Brain microvascular endothelial cell (primary cell): ENCODE data around the gene TTLL10.

Experiments used
- DNase-seq: peaks from one replicate; pipeline ENCODE4 v3.0.0-alpha.2; 2020
- H3K27ac ChIP-seq: fragments of 250-450 bp; sonication (Bioruptor Pico); 2 replicates; pipeline ENCODE4 v1.5.1; 2020; ENCODE audit warnings: mild to moderate bottlenecking, moderate library complexity
- H3K27me3 ChIP-seq: fragments of 250-450 bp; sonication (Bioruptor Pico); replicated peaks from 2 replicates; pipeline ENCODE4 v1.5.1; 2020; ENCODE audit warnings: mild to moderate bottlenecking
- H3K36me3 ChIP-seq: fragments of 250-450 bp; sonication (Bioruptor Pico); replicated peaks from 2 replicates; pipeline ENCODE4 v1.5.1; 2020; ENCODE audit warnings: mild to moderate bottlenecking
- H3K4me3 ChIP-seq: 2 replicates; pipeline ENCODE4 v1.5.1; 2011; ENCODE audit warnings: low read depth, mild to moderate bottlenecking, control low read depth, low read length, moderate library complexity
- in situ Hi-C: cut with HindIII; loops from 2 replicates; pipeline ENCODE4 v1.10.0; 2017; ENCODE audit warnings: low sequenced_read_pairs, low pct_ligation_motif_present
- TF ChIP-seq, protein P1 (sequence below): IDR thresholded peaks from 2 replicates; pipeline ENCODE4 v1.5.1; 2011; ENCODE audit warnings: low read depth, mild to moderate bottlenecking, moderate library complexity, low read length, control low read depth, inconsistent platforms; ENCODE audit errors: missing control alignments

The TTLL10 gene

DNA sequence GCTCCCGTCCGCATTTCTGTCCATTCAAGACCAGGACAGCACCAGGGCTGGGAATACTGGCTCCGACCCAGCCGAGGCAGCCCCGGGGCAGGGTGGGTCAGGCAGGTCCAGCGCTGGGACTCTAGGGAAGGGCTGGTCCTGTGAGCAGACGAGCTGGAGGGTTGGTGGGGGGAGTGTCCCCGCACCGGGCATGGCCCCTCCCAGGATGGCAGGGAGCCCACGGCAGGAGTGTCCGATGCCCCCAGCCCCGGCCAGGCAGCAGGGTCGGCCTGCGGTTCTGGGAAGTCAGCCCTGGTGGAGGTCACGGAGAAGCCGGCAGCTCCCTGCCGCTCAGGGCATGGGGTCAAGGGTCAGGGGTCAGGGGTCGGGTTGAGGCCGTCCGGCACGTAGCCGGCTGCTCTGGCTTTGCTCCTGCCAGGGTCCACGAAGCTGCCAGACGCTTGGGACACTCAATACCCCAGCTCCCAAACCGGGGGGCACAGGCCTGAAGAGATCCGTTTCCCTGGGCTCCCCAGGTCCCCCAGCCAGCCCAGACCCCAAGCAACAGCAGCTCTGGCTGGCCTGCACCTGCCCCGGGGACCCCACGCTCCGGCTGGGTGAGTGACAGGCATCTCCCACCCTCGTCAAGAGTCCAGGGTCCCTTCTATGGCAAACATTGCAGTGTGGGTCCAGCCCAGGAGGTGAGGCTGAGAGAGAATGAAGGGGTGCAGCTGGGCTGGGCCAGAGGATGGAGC, 66.1 kb downstream of the TTLL10 start:
- H3K36me3 ChIP-seq: no peaks in the 10 kb centered on the region
- no peak overlapping the region for H3K4me3 ChIP-seq
- DNase-seq: no peak
- no peak overlapping the region for H3K27ac ChIP-seq
- no peaks in the 10 kb centered on the region for H3K27me3 ChIP-seq
- in situ Hi-C loops: no loop called here
- TF ChIP-seq, protein P1, sequence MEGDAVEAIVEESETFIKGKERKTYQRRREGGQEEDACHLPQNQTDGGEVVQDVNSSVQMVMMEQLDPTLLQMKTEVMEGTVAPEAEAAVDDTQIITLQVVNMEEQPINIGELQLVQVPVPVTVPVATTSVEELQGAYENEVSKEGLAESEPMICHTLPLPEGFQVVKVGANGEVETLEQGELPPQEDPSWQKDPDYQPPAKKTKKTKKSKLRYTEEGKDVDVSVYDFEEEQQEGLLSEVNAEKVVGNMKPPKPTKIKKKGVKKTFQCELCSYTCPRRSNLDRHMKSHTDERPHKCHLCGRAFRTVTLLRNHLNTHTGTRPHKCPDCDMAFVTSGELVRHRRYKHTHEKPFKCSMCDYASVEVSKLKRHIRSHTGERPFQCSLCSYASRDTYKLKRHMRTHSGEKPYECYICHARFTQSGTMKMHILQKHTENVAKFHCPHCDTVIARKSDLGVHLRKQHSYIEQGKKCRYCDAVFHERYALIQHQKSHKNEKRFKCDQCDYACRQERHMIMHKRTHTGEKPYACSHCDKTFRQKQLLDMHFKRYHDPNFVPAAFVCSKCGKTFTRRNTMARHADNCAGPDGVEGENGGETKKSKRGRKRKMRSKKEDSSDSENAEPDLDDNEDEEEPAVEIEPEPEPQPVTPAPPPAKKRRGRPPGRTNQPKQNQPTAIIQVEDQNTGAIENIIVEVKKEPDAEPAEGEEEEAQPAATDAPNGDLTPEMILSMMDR: no peak

- Histone ChIP-seq H3K27ac (no peak overlapping the region), H3K4me3 (no peak overlapping the region)
These were observed 66.7 kb downstream of the TTLL10 start for GRCh38 chr1:1240348-1240732.

GRCh38 chr1:1240822-1241587, 67.3 kb downstream of the TTLL10 start:
- Histone ChIP-seq H3K27me3 (no peaks in the 10 kb centered on the region), H3K4me3 (no peak overlapping the region), H3K36me3 (no peaks in the 10 kb centered on the region), H3K27ac (no peak overlapping the region)
- TF ChIP-seq, protein P1: no peak
- in situ Hi-C loops: no loop called here
- DNase-seq: no peak

More at GRCh38 chr1:1240348-1240732, 66.7 kb downstream of the TTLL10 start:
- in situ Hi-C loops: no loop called here
- TF ChIP-seq, protein P1: no peak
- no peak for DNase-seq
- Histone ChIP-seq H3K27me3 (no peaks in the 10 kb centered on the region), H3K36me3 (no peaks in the 10 kb centered on the region)

DNA sequence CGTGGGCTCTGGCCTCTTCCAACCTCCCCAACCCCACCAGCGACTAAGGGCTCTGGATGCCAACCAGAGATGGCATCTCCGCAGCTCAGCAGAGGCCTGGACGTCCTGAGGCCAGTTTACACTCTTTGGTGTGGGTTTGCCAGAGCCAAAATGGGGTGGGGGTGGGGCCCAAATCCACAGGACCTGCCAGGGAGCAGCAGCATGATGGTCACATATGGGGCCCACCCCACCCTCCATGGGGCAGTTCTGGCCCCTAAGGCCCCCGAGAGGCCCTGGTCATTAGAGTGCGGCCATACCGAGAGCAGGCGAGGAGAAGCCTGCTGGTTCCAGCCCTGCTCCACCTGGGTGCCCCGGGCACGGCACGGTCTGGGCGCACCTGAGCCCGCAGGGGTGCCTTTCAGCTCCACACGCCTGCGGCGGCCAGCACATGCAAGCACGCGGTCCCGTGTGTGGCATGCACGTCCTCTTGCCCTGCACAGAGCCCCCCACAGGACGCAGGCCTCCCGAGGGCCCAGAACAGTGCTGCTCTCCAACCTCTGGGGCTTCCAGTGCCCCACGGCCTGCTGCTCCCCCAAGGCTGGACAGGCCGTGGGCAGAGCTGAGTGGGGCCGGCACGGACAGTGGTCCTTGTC, 68.0 kb downstream of the TTLL10 start:
- Histone ChIP-seq H3K36me3 (no peaks in the 10 kb centered on the region), H3K27me3 (no peaks in the 10 kb centered on the region), H3K27ac (no peak overlapping the region), H3K4me3 (no peak overlapping the region)
- in situ Hi-C loops: no loop called here
- TF ChIP-seq, protein P1: no peak
- no peak for DNase-seq

- Histone ChIP-seq H3K27me3 (no peaks in the 10 kb centered on the region), H3K36me3 (no peaks in the 10 kb centered on the region), H3K27ac (no peak overlapping the region), H3K4me3 (no peak overlapping the region)
- TF ChIP-seq, protein P1: no peak
- DNase-seq: no peak
- in situ Hi-C loops: no loop called here
These were observed 69.0 kb downstream of the TTLL10 start for GRCh38 chr1:1242461-1243265.
